ENCODE data around the gene WAPL. TPM values are rescaled to one million over a fixed set of nuclear protein-coding genes. Genes with fewer than 3 reads are reported as not detected.

Gene WAPL
- total and polyA plus RNA-seq, 8 donors: 11.7 to 100 (median 21.1) TPM

GRCh38 chr10:86393362-86393761, 128.2 kb downstream of the WAPL start:
- no peak overlapping the region for H3K27ac ChIP-seq
- TF ChIP-seq CTCF (IDR thresholded peaks at IDR 0.05) (no peak), POLR2AphosphoS5 (IDR thresholded peaks at IDR 0.05) (no peak), EP300 (IDR thresholded peaks at IDR 0.05) (no peak), POLR2A (IDR thresholded peaks at IDR 0.05) (no peak)
- H3K4me1 ChIP-seq: peaks cover 0 to 13% (median 11%) of the 10 kb centered on the region in 4 donors
- 62 to 68% (median 64%) methylated on average over 9 of the region's 9 CpGs for WGBS, 5 donors
- no peak for DNase-seq
- H3K27me3 ChIP-seq: peaks cover 0 to 35% (median 10%) of the 10 kb centered on the region in 3 donors
- no peak overlapping the region for H3K4me3 ChIP-seq
- intact Hi-C loops (cut with DNase I; ENCODE audit: low total_unique reads): no loop called here
- H3K36me3 ChIP-seq: no peaks in the 10 kb centered on the region
- no peaks in the 10 kb centered on the region for H3K9me3 ChIP-seq

GRCh38 chr10:86392723-86393094, 128.9 kb downstream of the WAPL start:
- H3K4me1 ChIP-seq: peaks cover 0 to 13% (median 11%) of the 10 kb centered on the region in 4 donors
- H3K27ac ChIP-seq: no peak overlapping the region
- peaks cover 0 to 42% (median 17%) of the 10 kb centered on the region in 3 donors for H3K27me3 ChIP-seq
- WGBS, 5 donors: 79 to 88% (median 84%) methylated on average over 7 of the region's 7 CpGs
- TF ChIP-seq POLR2A (IDR thresholded peaks at IDR 0.05) (no peak), EP300 (IDR thresholded peaks at IDR 0.05) (no peak), CTCF (IDR thresholded peaks at IDR 0.05) (no peak), POLR2AphosphoS5 (IDR thresholded peaks at IDR 0.05) (no peak)
- no peaks in the 10 kb centered on the region for H3K36me3 ChIP-seq
- no peak for DNase-seq
- H3K9me3 ChIP-seq: no peaks in the 10 kb centered on the region
- intact Hi-C loops (cut with DNase I; ENCODE audit: low total_unique reads): no loop called here
- H3K4me3 ChIP-seq: no peak overlapping the region

GRCh38 chr10:86391986-86392722, 129.4 kb downstream of the WAPL start:
- H3K27me3 ChIP-seq: peaks cover 0 to 47% (median 20%) of the 10 kb centered on the region in 3 donors
- no peaks in the 10 kb centered on the region for H3K9me3 ChIP-seq
- H3K27ac ChIP-seq: no peak overlapping the region
- H3K4me1 ChIP-seq: peaks cover 0 to 13% (median 11%) of the 10 kb centered on the region in 4 donors
- DNase-seq: no peak
- WGBS, 5 donors: 68 to 83% (median 83%) methylated on average over 12 of the region's 12 CpGs
- no peak overlapping the region for H3K4me3 ChIP-seq
- intact Hi-C loops (cut with DNase I; ENCODE audit: low total_unique reads): no loop called here
- no peak for TF ChIP-seq POLR2A (IDR thresholded peaks at IDR 0.05)
- TF ChIP-seq POLR2AphosphoS5 (IDR thresholded peaks at IDR 0.05): no peak
- no peak for TF ChIP-seq EP300 (IDR thresholded peaks at IDR 0.05)
- no peak for TF ChIP-seq CTCF (IDR thresholded peaks at IDR 0.05)
- H3K36me3 ChIP-seq: no peaks in the 10 kb centered on the region

- Histone ChIP-seq H3K27me3 (peaks cover 0 to 54% (median 20%) of the 10 kb centered on the region in 3 donors), H3K36me3 (no peaks in the 10 kb centered on the region), H3K4me1 (peaks cover 0 to 13% (median 11%) of the 10 kb centered on the region in 4 donors), H3K9me3 (no peaks in the 10 kb centered on the region), H3K27ac (no peak overlapping the region), H3K4me3 (no peak overlapping the region)
- 81 to 89% (median 85%) methylated on average over 8 of the region's 8 CpGs for WGBS, 5 donors
- DNase-seq: no peak
- intact Hi-C loops (cut with DNase I; ENCODE audit: low total_unique reads): no loop called here
- TF ChIP-seq EP300 (IDR thresholded peaks at IDR 0.05) (no peak), CTCF (IDR thresholded peaks at IDR 0.05) (no peak), POLR2AphosphoS5 (IDR thresholded peaks at IDR 0.05) (no peak), POLR2A (IDR thresholded peaks at IDR 0.05) (no peak)
Observed at GRCh38 chr10:86391236-86391840, 130.3 kb downstream of the WAPL start.
